ENCODE results near the gene SCARF2. TPM values are rescaled to one million over a fixed set of nuclear protein-coding genes. Genes with fewer than 3 reads are reported as not detected.

Gene SCARF2
- total RNA-seq, 1 donor from 2014 or later: 88.8 TPM

- peak; percentile 57 for DNase-seq (ENCODE audit: low spot score)
- no peak for TF ChIP-seq CTCF (IDR thresholded peaks at IDR 0.05)
- Mint-ChIP-seq H3K9me3 (ENCODE audit: low read depth) (no peaks in the 10 kb centered on the region), H3K4me3 (ENCODE audit: unreplicated experiment) (peak overlapping the region; percentile 71), H3K36me3 (ENCODE audit: low read depth) (peaks cover 2% of the 10 kb centered on the region), H3K27me3 (ENCODE audit: low read depth) (no peaks in the 10 kb centered on the region), H3K27ac (ENCODE audit: unreplicated experiment) (peak overlapping the region; percentile 75), H3K4me1 (ENCODE audit: low read depth) (peaks cover 49% of the 10 kb centered on the region)
Measured at GRCh38 chr22:20435436-20436306, 2.0 kb downstream of the SCARF2 start.

GRCh38 chr22:20434773-20435172 is 2.9 kb downstream of the SCARF2 start:
- Mint-ChIP-seq H3K4me3 (ENCODE audit: unreplicated experiment) (peak overlapping the region; percentile 19), H3K36me3 (ENCODE audit: low read depth) (peaks cover 2% of the 10 kb centered on the region), H3K27ac (ENCODE audit: unreplicated experiment) (peak overlapping the region; percentile 75), H3K4me1 (ENCODE audit: low read depth) (peaks cover 49% of the 10 kb centered on the region), H3K9me3 (ENCODE audit: low read depth) (no peaks in the 10 kb centered on the region), H3K27me3 (ENCODE audit: low read depth) (no peaks in the 10 kb centered on the region)
- TF ChIP-seq CTCF (IDR thresholded peaks at IDR 0.05): no peak
- DNase-seq (ENCODE audit: low spot score): peak; percentile 42

- no peak overlapping the region for H3K27ac Mint-ChIP-seq (ENCODE audit: unreplicated experiment)
- H3K36me3 Mint-ChIP-seq (ENCODE audit: low read depth): peaks cover 2% of the 10 kb centered on the region
- no peak overlapping the region for H3K4me3 Mint-ChIP-seq (ENCODE audit: unreplicated experiment)
- no peaks in the 10 kb centered on the region for H3K9me3 Mint-ChIP-seq (ENCODE audit: low read depth)
- H3K4me1 Mint-ChIP-seq (ENCODE audit: low read depth): peaks cover 45% of the 10 kb centered on the region
- peak; percentile 55 for DNase-seq (ENCODE audit: low spot score)
- TF ChIP-seq CTCF (IDR thresholded peaks at IDR 0.05): no peak
- no peaks in the 10 kb centered on the region for H3K27me3 Mint-ChIP-seq (ENCODE audit: low read depth)
Measured at GRCh38 chr22:20434264-20434751, 3.3 kb downstream of the SCARF2 start.

GRCh38 chr22:20433686-20434241 is 3.9 kb downstream of the SCARF2 start:
- Mint-ChIP-seq H3K27me3 (ENCODE audit: low read depth) (no peaks in the 10 kb centered on the region), H3K36me3 (ENCODE audit: low read depth) (peaks cover 4% of the 10 kb centered on the region), H3K9me3 (ENCODE audit: low read depth) (no peaks in the 10 kb centered on the region), H3K4me3 (ENCODE audit: unreplicated experiment) (no peak overlapping the region), H3K27ac (ENCODE audit: unreplicated experiment) (no peak overlapping the region), H3K4me1 (ENCODE audit: low read depth) (peaks cover 40% of the 10 kb centered on the region)
- peak; percentile 69 for DNase-seq (ENCODE audit: low spot score)
- no peak for TF ChIP-seq CTCF (IDR thresholded peaks at IDR 0.05)

GRCh38 chr22:20433191-20433590 is 4.4 kb downstream of the SCARF2 start:
- H3K9me3 Mint-ChIP-seq (ENCODE audit: low read depth): no peaks in the 10 kb centered on the region
- DNase-seq (ENCODE audit: low spot score): peak; percentile 56
- H3K27me3 Mint-ChIP-seq (ENCODE audit: low read depth): no peaks in the 10 kb centered on the region
- TF ChIP-seq CTCF (IDR thresholded peaks at IDR 0.05): no peak
- no peak overlapping the region for H3K4me3 Mint-ChIP-seq (ENCODE audit: unreplicated experiment)
- H3K27ac Mint-ChIP-seq (ENCODE audit: unreplicated experiment): no peak overlapping the region
- H3K36me3 Mint-ChIP-seq (ENCODE audit: low read depth): peaks cover 4% of the 10 kb centered on the region
- peaks cover 34% of the 10 kb centered on the region for H3K4me1 Mint-ChIP-seq (ENCODE audit: low read depth)

Measured in chondrocyte (in vitro differentiated cells).